Kidney (tissue), 14 donors: ENCODE results near the gene SAG. TPM values are rescaled to one million over a fixed set of nuclear protein-coding genes. Genes with fewer than 3 reads are reported as not detected.
"Not testable (repeated sequence)": the region's sequence is repeated elsewhere in the genome, so short reads cannot be mapped to it uniquely, and the experiment has no call there.

ENCODE experiments used
- DNase-seq, 5 donors: peaks; one replicate each; pipeline ENCODE4 v3.0.0-alpha.2; 2013 to 2020
- FAIRE-seq: peaks from 2 replicates; lab custom pipeline; 2012; peaks lifted over from hg19 to GRCh38; lab: Jason Lieb, UNC
- H3K27ac ChIP-seq, 2 donors: one replicate each; pipeline ENCODE4 v1.7.0; 2013; ENCODE audit warnings: low read depth in 2 of 2, low read length in 2 of 2, inconsistent platforms in 1 of 2
- H3K27me3 ChIP-seq: one replicate; pipeline ENCODE4 v1.7.1; 2013; ENCODE audit warnings: low read length, inconsistent platforms; ENCODE audit not compliant: control insufficient read depth, insufficient read depth
- H3K36me3 ChIP-seq, 3 donors: one replicate each; pipeline versions ENCODE4 v1.7.0 to v1.7.1; 2013; ENCODE audit warnings: low read length in 3 of 3, control low read depth in 1 of 3, inconsistent platforms in 1 of 3; ENCODE audit not compliant: insufficient read depth in 3 of 3, control insufficient read depth in 2 of 3
- H3K4me1 ChIP-seq, 3 donors: one replicate each; pipeline versions ENCODE4 v1.7.0 to v1.7.1; 2013; ENCODE audit warnings: low read length in 3 of 3, inconsistent platforms in 1 of 3, low read depth in 1 of 3; ENCODE audit not compliant: control insufficient read depth in 2 of 3, insufficient read depth in 2 of 3
- H3K4me3 ChIP-seq, 3 donors: one replicate each; pipeline versions ENCODE4 v1.7.0 to v1.8.1; 2013; ENCODE audit warnings: low read length in 3 of 3, control low read depth in 1 of 3, inconsistent platforms in 1 of 3
- H3K9ac ChIP-seq, 3 donors: one replicate each; pipeline versions ENCODE4 v1.7.0 to v1.7.1; 2013; ENCODE audit warnings: low read length in 3 of 3, control low read depth in 1 of 3, inconsistent platforms in 1 of 3
- H3K9me3 ChIP-seq, 3 donors: one replicate each; pipeline versions ENCODE4 v1.7.0 to v1.7.1; 2013; ENCODE audit warnings: low read length in 3 of 3, control low read depth in 1 of 3, inconsistent platforms in 1 of 3; ENCODE audit not compliant: control insufficient read depth in 2 of 3, insufficient read depth in 1 of 3
- intact Hi-C: fragments of 100-400 bp; cut with DNase I; formaldehyde crosslinking; loops from one replicate; pipeline ENCODE4 v1.11.1; 2022
- polyA plus RNA-seq: library from polyadenylated mRNA; stranded (reverse); fragments of 350-450 nt; fragmentation: Illumina TruSeq; extraction: RNeasy Lipid Tissue Mini Kit (QIAGEN cat#74804); gene quantifications from one replicate; pipeline ENCODE4 v1.2.3, GENCODE V29; 2014; ENCODE audit warnings: low read depth, low replicate concordance; ENCODE audit not compliant: insufficient read depth
- total RNA-seq: library from RNA; stranded (reverse); fragmentation: NEBNext Ultra II Directional; extraction: Animal tissue kit (Norgen Biotek cat#: 25700); gene quantifications from one replicate; pipeline ENCODE4 v1.2.1, GENCODE V29; 2021
- TF ChIP-seq, protein P1 (sequence below): IDR thresholded peaks from 3 replicates; pipeline ENCODE4 v1.5.1; 2012; ENCODE audit warnings: mild to moderate bottlenecking, moderate library complexity, borderline replicate concordance; ENCODE audit not compliant: insufficient read depth; ENCODE audit errors: extremely low read depth
- donor health status: control.
- donor health status: control.
- donor health status: control.
- donor health status: control.
- donor health status: control.
- donor health status: DM: yes; HTN: yes; CAD: no.
- donor health status: Normal renal cell carcinoma (clear cell type).

The SAG gene
- total and polyA plus RNA-seq, 2 donors from 2014 or later = not detected

GRCh38 chr2:233371641-233372040 lies 64.0 kb downstream of the SAG start:
- no peaks in the 10 kb centered on the region for H3K36me3 ChIP-seq
- TF ChIP-seq, protein P1, sequence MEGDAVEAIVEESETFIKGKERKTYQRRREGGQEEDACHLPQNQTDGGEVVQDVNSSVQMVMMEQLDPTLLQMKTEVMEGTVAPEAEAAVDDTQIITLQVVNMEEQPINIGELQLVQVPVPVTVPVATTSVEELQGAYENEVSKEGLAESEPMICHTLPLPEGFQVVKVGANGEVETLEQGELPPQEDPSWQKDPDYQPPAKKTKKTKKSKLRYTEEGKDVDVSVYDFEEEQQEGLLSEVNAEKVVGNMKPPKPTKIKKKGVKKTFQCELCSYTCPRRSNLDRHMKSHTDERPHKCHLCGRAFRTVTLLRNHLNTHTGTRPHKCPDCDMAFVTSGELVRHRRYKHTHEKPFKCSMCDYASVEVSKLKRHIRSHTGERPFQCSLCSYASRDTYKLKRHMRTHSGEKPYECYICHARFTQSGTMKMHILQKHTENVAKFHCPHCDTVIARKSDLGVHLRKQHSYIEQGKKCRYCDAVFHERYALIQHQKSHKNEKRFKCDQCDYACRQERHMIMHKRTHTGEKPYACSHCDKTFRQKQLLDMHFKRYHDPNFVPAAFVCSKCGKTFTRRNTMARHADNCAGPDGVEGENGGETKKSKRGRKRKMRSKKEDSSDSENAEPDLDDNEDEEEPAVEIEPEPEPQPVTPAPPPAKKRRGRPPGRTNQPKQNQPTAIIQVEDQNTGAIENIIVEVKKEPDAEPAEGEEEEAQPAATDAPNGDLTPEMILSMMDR = no peak
- H3K27ac ChIP-seq = no peak overlapping the region
- no peaks in the 10 kb centered on the region for H3K27me3 ChIP-seq
- no peak overlapping the region for H3K9ac ChIP-seq
- no peak overlapping the region for H3K4me3 ChIP-seq
- no peaks in the 10 kb centered on the region for H3K4me1 ChIP-seq
- FAIRE-seq = no peak
- intact Hi-C loops = no loop called here
- no peaks in the 10 kb centered on the region for H3K9me3 ChIP-seq
- DNase-seq = no peak

- Histone ChIP-seq H3K4me3 (no peak overlapping the region), H3K36me3 (no peaks in the 10 kb centered on the region), H3K27ac (no peak overlapping the region), H3K4me1 (no peaks in the 10 kb centered on the region), H3K9ac (no peak overlapping the region), H3K27me3 (no peaks in the 10 kb centered on the region), H3K9me3 (no peaks in the 10 kb centered on the region)
- intact Hi-C loops = no loop called here
- DNase-seq (no peak), FAIRE-seq (no peak)
- TF ChIP-seq, protein P1 = no peak
These were observed 65.2 kb downstream of the SAG start for GRCh38 chr2:233372855-233373254.

GRCh38 chr2:233373316-233373715 lies 65.7 kb downstream of the SAG start:
- no peak overlapping the region for H3K27ac ChIP-seq
- H3K9ac ChIP-seq = no peak overlapping the region
- H3K36me3 ChIP-seq = no peaks in the 10 kb centered on the region
- DNase-seq (no peak), FAIRE-seq (no peak)
- intact Hi-C loops = no loop called here
- H3K4me1 ChIP-seq = no peaks in the 10 kb centered on the region
- no peak overlapping the region for H3K4me3 ChIP-seq
- TF ChIP-seq, protein P1 = no peak
- H3K27me3 ChIP-seq = no peaks in the 10 kb centered on the region
- H3K9me3 ChIP-seq = no peaks in the 10 kb centered on the region

DNA sequence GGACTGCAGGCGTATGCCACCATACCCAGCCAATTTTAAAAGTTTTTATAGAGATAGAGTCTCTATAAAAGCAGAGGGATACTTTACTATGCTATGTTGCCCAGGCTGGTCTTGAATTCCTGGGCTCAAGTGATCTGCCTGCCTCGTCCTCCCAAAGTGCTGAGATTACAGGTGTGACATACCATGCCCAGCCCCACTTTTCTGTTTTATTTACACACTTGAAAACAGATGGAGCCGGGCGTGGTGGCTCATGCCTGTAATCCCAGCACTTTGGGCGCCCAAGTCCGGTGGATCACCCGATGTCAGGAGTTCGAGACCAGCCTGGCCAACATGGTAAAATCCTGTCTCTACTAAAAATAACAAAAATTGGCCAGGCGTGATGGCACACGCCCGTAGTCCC lies 67.2 kb downstream of the SAG start:
- DNase-seq, H3K36me3 ChIP-seq, H3K27me3 ChIP-seq, H3K9me3 ChIP-seq, H3K27ac ChIP-seq, FAIRE-seq, H3K4me1 ChIP-seq, H3K9ac ChIP-seq, intact Hi-C loops, H3K4me3 ChIP-seq: not testable (repeated sequence)
